ENCODE measurements around the gene CLEC4M.
"Not testable (repeated sequence)": the region's sequence is repeated elsewhere in the genome, so short reads cannot be mapped to it uniquely, and the experiment has no call there.

DNA sequence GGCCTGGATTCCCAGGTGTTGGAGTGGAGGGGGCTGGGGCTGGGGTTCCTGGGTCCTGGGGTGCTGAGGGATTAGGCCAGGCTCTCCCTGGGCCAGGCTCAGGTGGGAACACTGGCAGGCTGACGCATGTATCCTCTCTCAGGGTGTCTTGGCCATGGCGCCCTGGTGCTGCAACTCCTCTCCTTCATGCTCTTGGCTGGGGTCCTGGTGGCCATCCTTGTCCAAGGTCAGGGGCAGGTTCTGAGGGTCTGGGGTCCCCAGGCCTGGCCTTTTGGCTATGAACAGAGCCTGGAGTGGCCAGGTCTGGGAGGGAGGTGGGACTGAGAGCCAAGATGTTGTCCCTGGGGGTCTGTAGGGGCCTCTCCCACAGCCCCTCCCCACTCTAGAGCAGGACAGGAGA is 2.0 kb downstream of the CLEC4M start:
- not testable (repeated sequence) for TF ChIP-seq NFRKB (IDR thresholded peaks at IDR 0.05); SP1 (IDR thresholded peaks at IDR 0.05); LEF1 (IDR thresholded peaks at IDR 0.05; ENCODE audit: borderline replicate concordance)
